ENCODE measurements around the gene PRKX.
"Not testable (repeated sequence)": the region's sequence is repeated elsewhere in the genome, so short reads cannot be mapped to it uniquely, and the experiment has no call there.

The PRKX gene

DNA sequence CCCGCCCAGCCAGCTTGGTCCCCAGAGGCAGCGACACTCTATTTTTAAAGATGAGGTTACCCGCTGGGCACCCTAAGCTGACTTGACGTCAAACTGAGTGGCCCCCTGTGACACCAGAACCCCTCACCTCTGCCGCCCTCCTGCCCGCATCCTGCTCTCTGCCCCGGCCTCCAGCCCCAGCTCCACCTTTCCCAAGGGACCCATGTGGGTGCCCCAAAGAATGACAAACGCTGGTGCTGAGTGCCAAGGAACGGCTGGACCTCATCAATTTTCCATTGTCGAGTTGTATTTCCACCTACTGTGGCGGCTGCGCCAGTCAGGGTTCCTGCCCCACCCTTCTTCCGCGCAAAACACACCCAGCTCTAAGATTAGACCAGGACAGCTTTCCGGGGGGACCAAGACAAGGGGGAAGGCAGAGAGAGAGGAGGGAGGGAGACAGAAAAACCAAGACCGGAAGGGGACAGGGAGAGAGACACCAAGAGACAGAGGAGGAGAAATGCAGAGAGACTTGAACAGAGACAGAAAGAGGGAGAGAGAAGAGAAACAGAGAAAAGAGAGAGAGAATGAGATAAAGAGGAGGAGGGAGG is 2.0 kb downstream of the PRKX start:
- no peak for DNase-seq (ENCODE audit: low spot score)

- not testable (repeated sequence) for DNase-seq (ENCODE audit: low spot score)
Measured at GRCh38 chrX:3707673-3708274, 5.7 kb downstream of the PRKX start.

DNA sequence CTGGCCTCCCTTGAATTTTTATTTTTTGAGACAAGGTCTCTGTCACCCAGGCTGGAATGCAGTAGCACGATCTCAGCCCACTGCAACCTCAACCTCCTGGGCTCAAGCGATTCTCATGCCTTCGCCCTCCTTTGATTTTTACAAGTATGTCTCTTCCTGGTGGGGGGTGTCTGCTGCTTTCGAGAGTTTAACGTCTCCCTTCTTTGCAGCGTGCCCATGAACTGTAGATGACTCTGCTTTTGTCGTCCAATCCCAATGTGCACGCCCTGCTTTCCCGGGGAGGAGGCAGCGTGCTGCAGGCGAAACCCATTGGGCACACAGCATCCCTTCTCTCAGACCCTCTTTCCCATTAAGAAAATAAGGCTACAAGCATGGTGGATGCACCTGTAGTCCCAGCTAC is 7.0 kb downstream of the PRKX start:
- DNase-seq (ENCODE audit: low spot score): no peak

DNA sequence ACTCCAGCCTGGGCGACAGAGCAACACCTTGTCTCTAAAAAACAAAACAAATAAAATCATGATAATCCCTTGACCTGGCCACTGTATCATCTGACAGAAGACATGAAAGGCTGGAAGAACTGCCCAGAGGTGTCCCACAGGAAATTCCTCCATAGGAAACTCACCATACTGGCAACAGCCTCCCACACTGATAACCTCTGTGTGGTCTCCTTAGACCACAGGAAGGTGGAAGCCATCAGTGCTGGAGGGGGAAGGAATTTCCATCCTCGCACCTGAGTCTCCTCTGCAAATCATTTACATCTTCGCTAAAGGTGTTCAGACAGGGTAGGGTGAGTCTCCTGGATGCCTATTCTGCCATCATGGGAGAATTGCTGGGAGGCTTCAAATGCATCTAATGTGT is 10.2 kb downstream of the PRKX start:
- DNase-seq (ENCODE audit: low spot score): not testable (repeated sequence)

DNA sequence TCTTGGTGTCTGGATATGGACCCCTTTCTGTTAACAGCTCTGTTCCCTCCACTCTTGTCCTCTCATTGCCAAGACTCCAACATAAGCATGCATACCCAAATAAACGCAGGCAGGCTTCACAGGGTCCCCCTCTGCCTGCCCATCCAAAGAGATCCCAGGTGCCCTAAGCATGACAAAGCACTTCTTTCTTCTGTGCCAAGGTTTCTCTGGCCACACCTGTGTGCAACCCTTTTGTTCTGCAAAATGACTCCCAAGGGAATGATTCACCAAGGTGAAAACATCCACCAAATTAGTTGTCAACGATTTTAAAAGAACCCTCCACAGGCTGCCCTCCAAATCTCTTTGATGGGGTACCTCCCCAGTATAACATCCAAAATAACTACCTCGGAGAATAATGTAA is 11.4 kb downstream of the PRKX start:
- DNase-seq (ENCODE audit: low spot score): not testable (repeated sequence)

GRCh38 chrX:3701445-3701928 is 12.0 kb downstream of the PRKX start:
- DNase-seq (ENCODE audit: low spot score): not testable (repeated sequence)

DNA sequence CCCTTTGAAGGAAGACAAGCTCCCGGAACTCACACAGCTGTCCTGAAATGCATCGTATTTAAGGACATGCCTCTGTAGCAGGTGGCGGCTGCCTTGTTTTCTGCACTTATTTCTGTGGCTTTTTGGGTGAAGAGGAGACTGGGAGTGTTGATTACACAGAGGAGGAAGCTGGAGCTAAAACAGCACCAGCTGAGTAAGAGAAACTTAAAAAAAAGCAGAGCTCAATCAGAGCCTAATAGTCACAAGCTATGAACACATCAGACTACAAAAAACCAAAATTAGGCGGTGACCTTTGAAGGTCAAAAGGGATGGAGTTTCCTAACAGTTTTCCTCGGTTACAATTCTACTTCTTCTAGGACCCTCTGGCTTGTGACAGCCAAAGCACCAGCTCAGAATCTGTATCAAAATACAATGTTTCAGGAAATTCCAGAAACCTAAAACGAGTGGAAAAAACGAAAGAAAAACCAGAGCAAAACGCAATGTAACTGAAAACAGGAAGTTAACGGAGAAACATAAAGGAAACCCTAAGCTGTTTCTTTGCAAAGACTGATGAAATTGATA is 13.5 kb downstream of the PRKX start:
- peak; percentile 1 for DNase-seq (ENCODE audit: low spot score)

GRCh38 chrX:3697701-3698279 is 15.7 kb downstream of the PRKX start:
- DNase-seq (ENCODE audit: low spot score): no peak

DNA sequence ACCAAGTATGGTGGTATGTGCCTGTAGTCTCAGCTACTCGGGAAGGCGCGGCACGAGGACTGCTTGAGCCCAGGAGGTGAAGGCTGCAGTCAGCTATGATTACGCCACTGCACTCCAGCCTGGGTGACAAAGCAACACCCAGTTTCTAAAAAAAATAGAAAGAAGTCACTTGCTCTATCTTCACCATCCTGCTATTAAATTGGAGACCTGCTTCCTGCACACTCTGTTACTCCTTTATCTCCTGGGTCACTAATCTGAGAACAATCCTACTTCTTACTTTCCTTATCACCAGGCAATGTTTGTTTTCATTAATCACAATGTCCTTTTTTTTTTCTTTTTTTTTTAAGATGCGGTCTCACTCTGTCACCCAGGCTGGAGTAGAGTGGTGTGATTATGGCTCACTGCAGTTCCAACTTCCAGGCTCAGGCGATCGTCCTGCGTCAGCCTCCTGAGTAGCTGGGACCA is 16.2 kb downstream of the PRKX start:
- no peak for DNase-seq (ENCODE audit: low spot score)

DNA sequence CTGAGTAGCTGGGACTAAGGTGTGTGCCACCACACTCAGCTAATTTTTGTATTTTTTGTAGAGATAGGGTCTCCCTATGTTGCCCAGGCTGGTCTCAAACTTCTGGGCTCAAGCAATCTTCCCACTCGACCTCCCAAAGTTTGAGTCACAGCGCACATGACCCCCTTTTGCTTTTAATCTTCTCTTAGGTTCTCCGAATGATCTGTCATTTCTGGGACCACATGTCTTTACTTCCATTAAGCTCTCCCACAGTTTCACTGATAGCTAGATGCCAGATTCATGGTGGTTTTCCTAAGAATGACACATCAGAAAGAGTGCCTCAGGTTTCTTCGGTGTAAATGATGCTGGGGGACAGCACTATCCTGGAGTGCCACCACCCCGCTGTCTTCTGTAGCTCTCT is 17.9 kb downstream of the PRKX start:
- no peak for DNase-seq (ENCODE audit: low spot score)

GRCh38 chrX:3690140-3690539 is 23.3 kb downstream of the PRKX start:
- no peak for DNase-seq (ENCODE audit: low spot score)

- not testable (repeated sequence) for DNase-seq (ENCODE audit: low spot score)
Measured at GRCh38 chrX:3683236-3683635, 30.2 kb downstream of the PRKX start.

GRCh38 chrX:3680459-3680858 is 33.0 kb downstream of the PRKX start:
- DNase-seq (ENCODE audit: low spot score): no peak

DNA sequence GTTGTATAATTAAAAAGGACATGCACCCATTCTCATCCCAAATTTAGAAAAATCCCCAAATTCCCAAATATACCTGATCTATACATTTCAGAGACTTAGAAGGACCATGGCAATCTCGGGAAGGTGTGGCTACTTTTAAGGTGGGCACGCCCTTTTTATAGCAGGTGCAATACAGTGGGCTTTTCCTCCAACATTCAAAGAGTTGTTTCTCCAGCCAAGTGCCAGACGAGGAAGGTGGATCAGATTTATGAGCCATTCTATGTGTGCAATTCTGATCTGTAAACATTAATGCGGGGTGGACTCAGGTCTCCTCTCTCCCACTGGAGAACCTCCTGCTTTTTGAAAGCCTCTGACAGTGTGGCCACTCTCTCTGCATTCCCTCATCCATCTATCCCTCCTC is 33.8 kb downstream of the PRKX start:
- DNase-seq (ENCODE audit: low spot score): no peak

DNA sequence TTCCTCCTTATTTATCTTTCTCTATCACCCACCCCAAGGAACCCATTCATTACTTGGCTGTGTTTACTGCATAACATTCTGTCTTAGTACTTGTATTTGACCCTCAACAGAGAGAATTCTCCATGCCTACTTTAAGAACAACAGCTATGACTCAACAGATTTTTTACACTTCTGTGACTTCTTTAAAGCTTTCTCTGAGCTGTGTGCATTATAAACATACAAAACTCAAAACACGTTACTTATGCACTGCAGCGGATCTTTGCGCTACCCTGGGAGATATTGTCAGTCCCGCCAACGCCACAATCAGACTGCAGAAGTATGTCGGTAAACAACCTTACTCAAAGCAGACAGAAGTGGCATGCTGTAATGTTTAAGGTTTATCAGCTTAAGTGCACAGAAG is 35.1 kb downstream of the PRKX start:
- DNase-seq (ENCODE audit: low spot score): no peak

- DNase-seq (ENCODE audit: low spot score): no peak
Measured at GRCh38 chrX:3674881-3675280, 38.6 kb downstream of the PRKX start.

DNA sequence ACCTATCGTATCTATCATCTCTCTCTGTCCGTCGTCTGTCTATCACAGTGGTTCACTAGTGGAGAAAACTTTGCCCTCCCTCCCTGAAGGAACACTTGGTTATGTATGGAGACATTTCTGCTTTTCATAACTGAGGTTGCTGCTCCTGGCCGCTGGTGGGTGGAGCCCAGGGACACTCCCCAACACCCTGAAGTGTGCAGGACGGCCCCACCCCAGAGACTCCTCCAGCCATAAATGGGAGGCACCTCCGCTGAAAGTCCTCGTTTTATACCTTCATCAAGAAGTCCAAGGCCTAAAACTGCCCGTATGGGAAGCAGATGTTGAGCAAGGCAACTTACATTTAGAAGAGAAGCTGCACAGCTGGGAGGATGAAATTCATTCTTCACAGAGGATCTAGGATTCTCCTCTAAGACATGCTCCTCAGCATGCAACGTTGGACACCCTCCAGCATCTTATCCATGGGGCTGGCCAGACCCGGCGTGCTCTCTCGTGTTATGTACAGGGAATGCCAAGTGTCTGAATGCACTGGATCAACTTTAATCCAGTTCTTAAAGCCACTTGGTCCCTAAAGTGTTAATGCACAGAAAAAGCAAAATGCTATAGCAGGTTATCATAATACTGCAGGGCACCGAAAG is 43.5 kb downstream of the PRKX start:
- no peak for DNase-seq (ENCODE audit: low spot score)

GRCh38 chrX:3666975-3667374 is 46.5 kb downstream of the PRKX start:
- no peak for DNase-seq (ENCODE audit: low spot score)

DNA sequence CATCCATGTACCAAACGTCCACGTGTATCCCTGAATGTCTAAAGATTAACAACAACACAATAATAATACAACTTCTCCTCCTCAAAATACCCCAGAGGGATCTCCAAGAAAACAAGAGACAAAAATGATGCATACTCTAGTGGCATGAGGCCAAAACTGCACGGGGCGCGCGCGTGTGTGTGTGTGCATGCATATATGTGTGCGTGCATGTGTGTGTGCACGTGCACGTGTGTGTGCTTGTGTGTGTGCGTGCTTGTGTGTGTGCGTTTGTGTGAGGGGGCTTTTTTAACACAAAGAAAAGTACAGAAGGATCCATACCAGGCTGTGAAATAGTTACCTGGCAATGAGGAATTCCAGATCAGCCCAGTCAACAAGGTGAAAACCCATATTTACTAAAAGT is 48.5 kb downstream of the PRKX start:
- no peak for DNase-seq (ENCODE audit: low spot score)

- peak; percentile 20 for DNase-seq (ENCODE audit: low spot score)
Measured at GRCh38 chrX:3663576-3664250, 49.7 kb downstream of the PRKX start.

DNA sequence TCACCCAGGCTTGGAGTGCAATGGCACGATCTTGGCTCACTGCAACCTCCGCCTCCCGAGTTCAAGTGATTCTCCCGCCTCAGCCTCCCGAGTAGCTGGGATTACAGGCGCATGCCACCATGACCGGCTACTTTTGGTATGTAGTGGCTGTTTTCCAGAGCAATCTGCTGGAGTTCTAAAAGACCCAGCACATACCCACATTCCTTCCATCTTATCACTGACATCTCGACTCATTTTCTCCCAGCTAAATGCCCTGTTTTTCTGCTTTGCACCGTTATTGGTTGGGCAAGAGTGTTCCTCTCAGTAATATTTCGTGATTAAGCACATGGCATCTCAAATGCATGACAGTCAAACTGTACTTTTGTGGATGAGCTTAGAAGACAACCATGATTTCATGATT is 53.7 kb downstream of the PRKX start:
- DNase-seq (ENCODE audit: low spot score): no peak

- no peak for DNase-seq (ENCODE audit: low spot score)
Measured at GRCh38 chrX:3655181-3655580, 58.3 kb downstream of the PRKX start.
